Measurements from ENCODE around the gene BRWD1. TPM values are rescaled to one million over a fixed set of nuclear protein-coding genes. Genes with fewer than 3 reads are reported as not detected.

Gene BRWD1
- total RNA-seq, 2 donors from 2014 or later = 31.8 to 46.8 TPM

DNA sequence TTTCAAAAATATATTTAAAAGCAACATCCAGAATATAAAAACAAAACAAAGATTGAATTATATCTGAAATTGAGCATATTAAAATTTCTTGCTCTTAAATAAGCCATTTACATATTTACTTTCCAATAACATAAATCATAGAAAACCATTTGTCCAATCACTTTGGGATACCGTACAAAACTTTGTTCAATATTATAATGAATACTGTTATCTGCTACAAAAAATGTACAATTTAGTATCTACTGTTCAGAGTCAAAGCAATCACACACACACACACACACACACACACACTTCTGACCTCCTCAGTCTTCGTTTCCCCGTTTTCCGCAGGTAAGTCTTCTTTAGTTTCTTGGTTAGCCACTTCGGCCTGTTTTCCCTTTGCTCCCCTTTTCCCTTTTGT is 31.4 kb upstream of the BRWD1 start:
- H3K4me1 Mint-ChIP-seq (ENCODE audit: low read depth in 2 of 2) = peaks cover 21 to 34% of the 10 kb centered on the region in 2 donors
- no peak overlapping the region for H3K27ac Mint-ChIP-seq
- DNase-seq (ENCODE audit: low spot score) (no peak), ATAC-seq (no peak)
- H3K9me3 Mint-ChIP-seq = no peaks in the 10 kb centered on the region
- H3K27me3 Mint-ChIP-seq = no peaks in the 10 kb centered on the region
- H3K36me3 Mint-ChIP-seq = peaks cover 39% of the 10 kb centered on the region
- H3K4me3 Mint-ChIP-seq = peak overlapping the region; percentile 88

DNA sequence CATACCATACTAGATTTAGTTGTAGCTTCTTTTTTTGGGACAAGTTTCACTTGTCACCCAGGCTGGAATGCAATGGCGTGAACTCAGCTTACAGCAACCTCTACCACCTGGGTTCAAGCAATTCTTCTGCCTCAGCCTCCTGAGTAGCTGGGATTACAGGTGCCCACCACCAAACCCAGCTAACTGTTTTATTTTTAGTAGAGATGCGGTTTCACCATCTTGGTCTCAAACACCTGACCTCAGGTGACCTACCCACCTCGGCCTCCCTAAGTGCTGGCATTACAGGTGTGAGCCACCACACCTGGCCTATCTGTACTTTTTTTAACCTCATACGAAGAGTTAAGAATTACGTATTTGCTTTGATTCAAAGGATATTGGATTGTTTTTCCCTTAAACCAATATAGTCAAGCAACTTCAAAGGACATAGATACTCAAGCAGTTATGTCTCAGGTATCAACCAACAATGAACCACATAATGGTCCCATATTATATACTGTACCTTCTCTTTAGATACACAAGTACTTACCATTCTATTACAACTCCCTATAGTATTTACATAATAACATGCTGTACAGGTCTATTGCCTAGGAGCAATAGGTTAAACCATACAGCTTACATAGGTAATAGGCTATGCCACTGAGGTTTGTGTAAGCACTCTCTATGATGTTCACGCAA is 28.0 kb upstream of the BRWD1 start:
- Mint-ChIP-seq H3K4me1 (ENCODE audit: low read depth in 2 of 2) (peaks cover 12 to 20% of the 10 kb centered on the region in 2 donors), H3K36me3 (peaks cover 26% of the 10 kb centered on the region), H3K9me3 (no peaks in the 10 kb centered on the region), H3K27me3 (no peaks in the 10 kb centered on the region), H3K27ac (no peak overlapping the region), H3K4me3 (no peak overlapping the region)
- DNase-seq (ENCODE audit: low spot score) = no peak
- no peak for ATAC-seq

DNA sequence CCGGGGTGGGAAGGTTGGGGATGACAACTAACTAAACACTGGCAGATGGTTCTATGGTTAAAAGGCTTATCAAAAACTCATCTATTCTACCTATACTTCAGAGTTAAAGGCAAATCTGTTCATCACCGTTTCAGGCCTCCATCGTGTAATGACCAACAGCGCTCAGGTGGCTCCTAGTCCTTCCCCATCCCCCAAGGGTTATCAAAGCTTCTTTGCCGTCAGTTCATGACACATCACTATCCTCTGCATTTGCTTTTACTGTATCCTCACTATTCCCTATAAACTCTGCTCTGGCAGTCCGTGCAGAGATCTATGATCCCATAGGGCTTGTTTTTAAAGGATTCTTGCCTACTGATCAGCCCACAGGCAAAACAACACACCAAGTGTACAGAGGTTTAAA is 27.3 kb upstream of the BRWD1 start:
- Mint-ChIP-seq H3K4me3 (no peak overlapping the region), H3K27ac (no peak overlapping the region), H3K4me1 (ENCODE audit: low read depth in 2 of 2) (peaks cover 7 to 13% of the 10 kb centered on the region in 2 donors), H3K36me3 (peaks cover 24% of the 10 kb centered on the region), H3K27me3 (no peaks in the 10 kb centered on the region), H3K9me3 (no peaks in the 10 kb centered on the region)
- ATAC-seq = no peak
- no peak for DNase-seq (ENCODE audit: low spot score)

DNA sequence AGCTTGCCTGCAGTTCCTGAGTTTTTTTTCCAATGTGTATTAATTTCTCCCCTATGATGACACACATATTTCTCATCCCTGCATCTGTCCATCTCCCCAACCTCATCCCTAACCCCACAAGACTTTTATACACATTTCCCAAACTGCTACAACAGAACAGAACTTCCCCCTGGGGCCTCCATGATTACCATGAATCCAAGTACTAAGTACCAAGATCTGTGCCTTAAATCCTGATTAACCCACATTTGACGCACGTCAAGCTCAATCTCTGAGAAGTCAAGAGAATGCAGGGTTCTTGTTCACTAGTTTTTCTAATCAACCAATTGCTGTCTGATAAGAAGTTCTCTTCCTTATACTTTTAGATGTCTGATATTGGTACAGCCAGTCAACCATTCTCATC is 25.8 kb upstream of the BRWD1 start:
- H3K4me1 Mint-ChIP-seq (ENCODE audit: low read depth in 2 of 2) = peaks cover 0 to 4% of the 10 kb centered on the region in 2 donors
- ATAC-seq (no peak), DNase-seq (ENCODE audit: low spot score) (no peak)
- no peaks in the 10 kb centered on the region for H3K27me3 Mint-ChIP-seq
- no peak overlapping the region for H3K4me3 Mint-ChIP-seq
- H3K27ac Mint-ChIP-seq = no peak overlapping the region
- peaks cover 14% of the 10 kb centered on the region for H3K36me3 Mint-ChIP-seq
- no peaks in the 10 kb centered on the region for H3K9me3 Mint-ChIP-seq

DNA sequence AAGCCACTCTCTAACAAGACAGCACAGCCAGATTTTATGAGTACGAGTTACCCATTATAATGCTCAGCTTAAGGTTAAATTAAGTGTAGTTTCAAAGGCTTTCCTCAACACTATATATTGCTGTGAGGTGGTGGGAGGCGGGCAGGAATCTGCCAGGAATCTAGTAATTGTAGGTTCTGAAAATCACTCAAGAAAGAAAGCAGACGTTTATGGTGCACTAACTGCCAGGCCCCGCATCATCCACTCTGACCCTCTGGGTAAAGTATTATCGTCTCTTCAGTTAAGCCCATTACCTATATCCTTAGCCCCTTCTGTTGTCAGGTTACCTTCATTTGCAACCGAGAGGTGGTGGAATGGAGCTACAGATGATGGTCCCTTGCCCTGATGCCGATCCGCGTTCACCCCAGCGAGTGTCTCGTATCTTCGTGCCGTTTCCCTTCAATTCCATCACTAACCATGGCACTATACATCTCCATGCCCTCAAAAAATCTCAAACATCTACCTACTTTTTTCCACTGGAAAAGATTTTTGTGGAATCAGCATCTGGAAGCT is 23.1 kb upstream of the BRWD1 start:
- Mint-ChIP-seq H3K4me3 (no peak overlapping the region), H3K36me3 (peaks cover under 1% of the 10 kb centered on the region)
- no peak for ATAC-seq

DNA sequence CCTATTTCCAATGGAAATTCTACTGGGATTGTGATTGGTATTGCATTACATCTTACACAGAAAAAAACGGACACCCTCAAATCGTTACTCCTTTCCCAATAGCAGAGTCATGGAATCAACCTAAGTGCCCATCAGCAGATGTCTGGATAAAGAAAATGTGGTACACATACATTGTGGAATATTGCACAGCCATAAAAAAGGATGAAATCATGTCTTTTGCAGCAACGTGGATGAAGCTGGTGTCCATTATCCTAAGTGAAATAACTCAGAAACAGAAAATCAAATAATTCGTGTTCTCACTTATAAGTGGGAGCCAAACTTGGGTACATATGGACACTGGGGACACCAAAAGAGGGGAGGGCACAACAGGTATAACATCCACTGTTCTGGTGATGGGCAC is 21.2 kb upstream of the BRWD1 start:
- H3K4me1 Mint-ChIP-seq (ENCODE audit: low read depth in 2 of 2) = no peaks in the 10 kb centered on the region
- no peaks in the 10 kb centered on the region for H3K27me3 Mint-ChIP-seq
- H3K27ac Mint-ChIP-seq = no peak overlapping the region
- no peak overlapping the region for H3K4me3 Mint-ChIP-seq
- no peak for ATAC-seq
- no peak for DNase-seq (ENCODE audit: low spot score)
- H3K36me3 Mint-ChIP-seq = no peaks in the 10 kb centered on the region
- H3K9me3 Mint-ChIP-seq = no peaks in the 10 kb centered on the region

More for the DNA sequence above, 23.1 kb upstream of the BRWD1 start:
- no peaks in the 10 kb centered on the region for H3K27me3 Mint-ChIP-seq
- H3K27ac Mint-ChIP-seq = no peak overlapping the region
- H3K9me3 Mint-ChIP-seq = no peaks in the 10 kb centered on the region
- DNase-seq (ENCODE audit: low spot score) = no peak
- H3K4me1 Mint-ChIP-seq (ENCODE audit: low read depth in 2 of 2) = no peaks in the 10 kb centered on the region

DNA sequence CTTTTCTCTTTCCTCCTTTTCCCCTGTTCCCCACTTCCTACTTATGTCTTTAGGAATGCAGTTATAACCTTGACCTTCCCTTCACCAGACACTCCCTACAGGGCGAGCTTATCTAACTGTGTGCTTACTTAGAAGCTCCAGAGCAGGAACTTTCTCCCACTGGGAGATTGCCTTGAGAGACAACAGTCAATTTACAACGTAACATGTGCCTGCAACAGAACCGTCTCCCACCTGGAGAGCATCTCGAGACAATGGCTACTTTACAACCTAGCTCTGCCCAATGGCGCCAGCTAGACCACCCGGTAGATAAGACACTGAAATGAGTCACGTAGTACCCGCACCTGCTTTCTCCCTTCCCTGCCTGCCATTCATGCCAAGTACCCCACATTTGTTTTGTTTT is 18.7 kb upstream of the BRWD1 start:
- Mint-ChIP-seq H3K4me3 (no peak overlapping the region), H3K27me3 (no peaks in the 10 kb centered on the region), H3K27ac (no peak overlapping the region), H3K4me1 (ENCODE audit: low read depth in 2 of 2) (no peaks in the 10 kb centered on the region), H3K9me3 (no peaks in the 10 kb centered on the region), H3K36me3 (no peaks in the 10 kb centered on the region)
- DNase-seq (ENCODE audit: low spot score) (no peak), ATAC-seq (no peak)

DNA sequence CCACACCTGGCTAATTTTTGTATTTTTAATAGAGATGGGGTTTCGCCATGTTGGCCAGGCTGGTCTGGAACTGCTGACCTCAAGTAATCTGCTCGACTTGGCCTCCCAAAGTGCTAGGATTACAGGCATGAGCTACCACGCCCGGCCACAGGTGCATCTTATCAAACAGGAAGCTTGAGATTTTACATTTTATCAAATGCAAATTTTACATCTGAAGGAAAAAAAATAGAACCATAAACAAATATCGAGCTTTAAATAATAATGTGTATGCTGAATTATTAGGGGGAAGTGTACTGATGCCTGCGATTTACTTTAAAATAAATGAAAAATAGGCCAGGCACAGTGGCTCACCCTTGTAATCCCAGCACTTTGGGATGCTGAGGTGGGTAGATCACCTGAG is 16.6 kb upstream of the BRWD1 start:
- DNase-seq (ENCODE audit: low spot score) (no peak), ATAC-seq (no peak)
- Mint-ChIP-seq H3K4me3 (no peak overlapping the region), H3K27ac (no peak overlapping the region), H3K36me3 (no peaks in the 10 kb centered on the region), H3K4me1 (ENCODE audit: low read depth in 2 of 2) (no peaks in the 10 kb centered on the region), H3K9me3 (no peaks in the 10 kb centered on the region), H3K27me3 (no peaks in the 10 kb centered on the region)

DNA sequence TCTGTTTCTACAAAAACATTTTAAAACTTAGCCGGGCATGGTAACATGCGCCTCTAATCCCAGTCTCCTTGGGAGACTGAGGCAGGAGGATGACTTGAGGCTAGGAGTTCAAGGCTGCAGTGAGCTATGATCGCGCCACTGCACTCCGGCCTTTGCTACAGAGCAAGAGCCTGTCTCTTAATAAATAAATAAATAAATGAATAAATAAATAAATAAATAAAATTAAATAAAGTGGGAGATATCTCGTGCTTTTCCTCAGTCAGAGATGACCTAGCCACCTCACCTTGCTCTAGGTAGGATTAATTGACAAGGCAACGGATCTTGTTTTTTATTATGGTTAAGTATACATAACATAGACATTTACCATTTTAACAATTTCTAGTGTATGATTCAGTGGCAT is 14.3 kb upstream of the BRWD1 start:
- Mint-ChIP-seq H3K9me3 (no peaks in the 10 kb centered on the region), H3K27me3 (peaks cover 0 to 2% of the 10 kb centered on the region in 2 donors), H3K4me3 (no peak overlapping the region), H3K36me3 (no peaks in the 10 kb centered on the region), H3K4me1 (ENCODE audit: low read depth in 2 of 2) (no peaks in the 10 kb centered on the region), H3K27ac (no peak overlapping the region)
- DNase-seq (ENCODE audit: low spot score) (no peak), ATAC-seq (no peak)

DNA sequence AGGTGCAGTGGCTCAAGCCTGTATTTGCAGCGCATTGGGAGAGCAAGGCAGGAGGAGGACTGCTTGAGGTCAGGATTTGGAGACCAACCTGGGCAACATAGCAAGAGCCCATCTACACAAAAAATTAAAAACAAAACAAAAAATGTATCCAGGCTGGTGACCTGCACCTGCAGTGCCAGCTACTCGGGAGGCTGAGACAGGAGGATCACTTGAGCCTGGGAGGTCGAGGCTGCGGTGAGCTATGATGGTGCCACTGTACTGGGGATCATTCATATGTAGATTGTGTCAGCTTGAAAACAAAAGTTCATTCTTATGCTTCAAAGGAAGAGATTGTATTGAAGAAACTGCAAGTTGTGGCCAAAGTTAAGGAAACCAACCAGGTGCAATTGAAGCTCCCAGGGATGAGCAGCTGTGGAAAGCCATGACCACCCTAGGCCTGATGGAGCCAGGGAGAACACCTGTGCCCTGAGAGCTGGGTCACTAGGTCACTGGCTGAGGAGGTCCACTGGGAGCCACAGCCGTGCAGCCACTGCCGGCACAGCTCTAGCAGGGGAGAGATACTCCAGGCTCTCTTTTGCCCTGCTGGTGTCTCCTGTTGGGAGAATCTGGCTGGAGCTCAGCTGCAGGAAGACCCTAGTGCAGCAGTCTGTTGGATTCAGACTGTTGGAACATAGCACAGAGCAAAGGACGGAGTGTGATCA is 13.3 kb upstream of the BRWD1 start:
- ATAC-seq (no peak), DNase-seq (ENCODE audit: low spot score) (no peak)
- H3K4me3 Mint-ChIP-seq = no peak overlapping the region
- H3K27ac Mint-ChIP-seq = no peak overlapping the region
- no peaks in the 10 kb centered on the region for H3K9me3 Mint-ChIP-seq
- H3K4me1 Mint-ChIP-seq (ENCODE audit: low read depth in 2 of 2) = no peaks in the 10 kb centered on the region
- H3K27me3 Mint-ChIP-seq = peaks cover 0 to 2% of the 10 kb centered on the region in 2 donors
- H3K36me3 Mint-ChIP-seq = no peaks in the 10 kb centered on the region

DNA sequence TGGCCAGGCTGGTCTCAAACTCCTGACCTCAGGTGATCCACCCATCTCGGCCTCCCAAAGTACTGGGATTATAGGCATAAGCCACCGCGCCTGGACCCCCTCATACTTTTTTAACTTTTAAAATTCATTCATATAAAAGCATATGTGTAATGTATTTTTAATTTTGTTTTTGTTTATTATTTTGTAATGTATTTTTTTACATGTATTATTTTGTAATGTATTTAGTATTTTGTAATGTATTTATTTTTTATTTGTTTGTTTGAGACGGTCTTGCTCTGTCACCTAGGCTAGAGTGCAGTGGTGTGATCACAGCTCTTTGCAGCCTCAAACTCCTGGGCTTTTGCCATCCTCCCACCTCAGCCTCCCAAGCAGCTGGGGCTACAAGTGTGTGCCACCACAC is 12.0 kb upstream of the BRWD1 start:
- Mint-ChIP-seq H3K4me1 (ENCODE audit: low read depth in 2 of 2) (no peaks in the 10 kb centered on the region), H3K9me3 (no peaks in the 10 kb centered on the region), H3K4me3 (no peak overlapping the region), H3K27ac (no peak overlapping the region), H3K27me3 (peaks cover 0 to 6% of the 10 kb centered on the region in 2 donors), H3K36me3 (no peaks in the 10 kb centered on the region)
- ATAC-seq = no peak
- DNase-seq (ENCODE audit: low spot score) = no peak

DNA sequence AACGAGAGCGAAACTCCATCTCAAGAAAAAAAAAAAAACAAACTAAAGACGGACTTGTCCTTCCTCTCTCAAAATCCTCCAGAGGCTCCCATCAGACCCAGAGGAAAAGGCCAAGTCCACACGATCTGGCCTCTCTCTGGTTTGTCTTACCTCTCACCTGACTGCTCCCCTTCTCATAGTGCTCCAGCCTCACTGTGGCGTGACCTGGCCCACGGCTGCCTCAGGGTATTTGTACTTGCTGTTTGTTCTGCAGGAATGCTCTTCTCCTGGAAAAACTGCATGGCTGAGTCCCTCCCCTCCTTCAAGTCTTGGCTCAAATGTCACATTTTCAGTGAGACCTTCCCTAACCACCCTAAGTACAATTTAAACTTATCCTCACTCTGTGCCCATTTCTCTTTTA is 8.0 kb upstream of the BRWD1 start:
- H3K4me1 Mint-ChIP-seq (ENCODE audit: low read depth in 2 of 2) = peaks cover 0 to under 1% of the 10 kb centered on the region in 2 donors
- peaks cover 0 to 9% of the 10 kb centered on the region in 2 donors for H3K27me3 Mint-ChIP-seq
- H3K27ac Mint-ChIP-seq = no peak overlapping the region
- H3K4me3 Mint-ChIP-seq = no peak overlapping the region
- ATAC-seq (no peak), DNase-seq (ENCODE audit: low spot score) (no peak)
- no peaks in the 10 kb centered on the region for H3K36me3 Mint-ChIP-seq
- no peaks in the 10 kb centered on the region for H3K9me3 Mint-ChIP-seq

DNA sequence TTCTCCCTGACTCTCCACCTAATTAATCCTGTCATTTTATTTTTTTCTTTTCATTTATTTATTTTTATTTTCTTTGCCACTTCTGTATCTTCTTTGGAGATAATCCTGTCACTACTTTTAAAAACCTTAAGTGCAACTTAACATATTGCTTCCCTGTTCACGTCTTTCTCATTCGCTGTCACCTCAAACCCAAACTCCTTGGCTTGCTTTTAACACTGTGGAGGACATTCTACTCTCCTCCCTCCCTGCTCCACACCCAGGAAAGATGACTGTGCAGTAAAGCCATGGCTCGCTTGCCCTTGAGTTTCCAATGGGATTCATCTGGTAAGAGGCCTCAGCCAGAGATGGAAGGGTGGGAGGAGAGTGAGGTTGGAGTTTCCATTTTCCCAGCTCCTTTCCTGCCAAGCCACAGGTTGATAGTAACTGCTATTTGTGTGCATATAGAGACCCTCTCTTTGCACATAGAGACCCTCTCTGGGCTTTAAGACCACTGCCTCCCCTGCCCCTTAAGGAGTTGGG is 6.4 kb upstream of the BRWD1 start:
- H3K27ac Mint-ChIP-seq = no peak overlapping the region
- no peaks in the 10 kb centered on the region for H3K9me3 Mint-ChIP-seq
- peaks cover 10 to 12% of the 10 kb centered on the region in 2 donors for H3K4me1 Mint-ChIP-seq (ENCODE audit: low read depth in 2 of 2)
- H3K36me3 Mint-ChIP-seq = no peaks in the 10 kb centered on the region
- no peak overlapping the region for H3K4me3 Mint-ChIP-seq
- peaks cover 0 to 9% of the 10 kb centered on the region in 2 donors for H3K27me3 Mint-ChIP-seq
- ATAC-seq = no peak
- DNase-seq (ENCODE audit: low spot score) = no peak

DNA sequence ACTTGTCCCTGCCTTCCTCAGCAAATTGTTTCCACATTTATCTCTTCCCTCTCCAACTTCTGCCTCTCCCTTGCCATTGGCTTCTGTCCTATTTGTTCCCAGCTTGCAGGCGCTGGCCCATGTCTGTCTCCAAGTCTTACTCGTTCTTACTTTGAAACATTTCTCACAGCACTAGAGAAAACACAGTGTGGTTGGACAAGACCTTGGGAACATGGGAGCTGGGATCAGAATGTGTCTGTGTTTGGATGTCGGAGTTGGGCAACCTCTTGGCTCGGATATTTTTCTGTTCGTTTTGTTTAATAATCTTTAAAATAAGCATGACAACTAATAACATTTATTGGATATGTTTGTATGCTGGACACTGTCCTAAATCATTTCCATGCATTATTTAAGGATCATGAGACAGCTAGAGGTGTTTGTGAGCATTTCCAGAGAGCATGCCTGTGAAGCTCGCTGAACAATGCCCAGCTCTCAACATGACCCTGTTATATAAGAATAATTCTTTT is 5.9 kb upstream of the BRWD1 start:
- DNase-seq (ENCODE audit: low spot score) (no peak), ATAC-seq (no peak)
- Mint-ChIP-seq H3K4me1 (ENCODE audit: low read depth in 2 of 2) (peaks cover 14 to 17% of the 10 kb centered on the region in 2 donors), H3K27ac (no peak overlapping the region), H3K9me3 (no peaks in the 10 kb centered on the region), H3K4me3 (no peak overlapping the region), H3K27me3 (peaks cover 0 to 7% of the 10 kb centered on the region in 2 donors), H3K36me3 (no peaks in the 10 kb centered on the region)

Measured in natural killer cell treated with Interleukin-12 subunit alpha and Interleukin-12 subunit beta and Interleukin-15 and Interleukin-18, amount 100 ng/mL, for 72 hours (primary cell).